NCI-H2227 (cell line): ENCODE results near the gene CUX1.
"Not testable (repeated sequence)": the region's sequence is repeated elsewhere in the genome, so short reads cannot be mapped to it uniquely, and the experiment has no call there.

ENCODE experiments used
- DNase-seq: peaks from one replicate; lab custom pipeline; 2025; ENCODE audit not compliant: unreplicated experiment; lab: John Stamatoyannopoulos, UW

Gene CUX1

GRCh38 chr7:102029616-102030015, 212.2 kb downstream of the CUX1 start:
- DNase-seq = no peak

- no peak for DNase-seq
Observed at GRCh38 chr7:102030696-102031095, 213.3 kb downstream of the CUX1 start.

GRCh38 chr7:102036958-102037357, 219.5 kb downstream of the CUX1 start:
- DNase-seq = no peak

- DNase-seq = no peak
Observed at GRCh38 chr7:102039706-102040105, 222.3 kb downstream of the CUX1 start.

- no peak for DNase-seq
Observed at GRCh38 chr7:102040569-102040968, 223.1 kb downstream of the CUX1 start.

GRCh38 chr7:102042016-102042656, 224.7 kb downstream of the CUX1 start:
- DNase-seq = no peak

- not testable (repeated sequence) for DNase-seq
Observed at GRCh38 chr7:102042796-102043195, 225.4 kb downstream of the CUX1 start.

GRCh38 chr7:102044641-102044983, 227.2 kb downstream of the CUX1 start:
- DNase-seq = no peak

- DNase-seq = peak; percentile 90
Observed at GRCh38 chr7:102044984-102045673, 227.7 kb downstream of the CUX1 start.

GRCh38 chr7:102045681-102046372, 228.4 kb downstream of the CUX1 start:
- DNase-seq = no peak

- DNase-seq = no peak
Observed at GRCh38 chr7:102046373-102047117, 229.1 kb downstream of the CUX1 start.

- DNase-seq = no peak
Observed at GRCh38 chr7:102047167-102047566, 229.7 kb downstream of the CUX1 start.

- no peak for DNase-seq
Observed at GRCh38 chr7:102049765-102050164, 232.3 kb downstream of the CUX1 start.

- DNase-seq = no peak
Observed at GRCh38 chr7:102050864-102051460, 233.5 kb downstream of the CUX1 start.

- DNase-seq = not testable (repeated sequence)
Observed at GRCh38 chr7:102051736-102052135, 234.3 kb downstream of the CUX1 start.

GRCh38 chr7:102054158-102054557, 236.7 kb downstream of the CUX1 start:
- DNase-seq = no peak

- DNase-seq = no peak
Observed at GRCh38 chr7:102055181-102055976, 238.0 kb downstream of the CUX1 start.

- DNase-seq = no peak
Observed at GRCh38 chr7:102059524-102059923, 242.1 kb downstream of the CUX1 start.

- DNase-seq = no peak
Observed at GRCh38 chr7:102061354-102061945, 244.0 kb downstream of the CUX1 start.

- no peak for DNase-seq
Observed at GRCh38 chr7:102061981-102062390, 244.6 kb downstream of the CUX1 start.
